GM06990 (cell line): ENCODE measurements around the gene HS3ST2.

Experiments used
- DNase-seq: peaks from one replicate; pipeline ENCODE4 v3.0.0-alpha.2; 2011; ENCODE audit not compliant: insufficient read length; ENCODE audit errors: extremely low read depth
- H3K27me3 ChIP-seq: replicated peaks from 2 replicates; pipeline ENCODE4 v1.6.0; 2011; ENCODE audit warnings: low read length; ENCODE audit not compliant: control insufficient read depth, insufficient read depth
- H3K36me3 ChIP-seq: 2 replicates; pipeline ENCODE4 v1.5.1; 2011; ENCODE audit warnings: low read length; ENCODE audit not compliant: control insufficient read depth, insufficient read depth
- H3K4me3 ChIP-seq: replicated peaks from 2 replicates; pipeline ENCODE4 v1.5.1; 2011; ENCODE audit warnings: low read depth, mild to moderate bottlenecking, control low read depth, low read length
- CTCF ChIP-seq: IDR thresholded peaks from 2 replicates; pipeline ENCODE4 v1.5.1; 2011; ENCODE audit warnings: low read length, control low read depth, mild to moderate bottlenecking, inconsistent platforms; ENCODE audit not compliant: insufficient read depth, poor library complexity, severe bottlenecking

The HS3ST2 gene

DNA sequence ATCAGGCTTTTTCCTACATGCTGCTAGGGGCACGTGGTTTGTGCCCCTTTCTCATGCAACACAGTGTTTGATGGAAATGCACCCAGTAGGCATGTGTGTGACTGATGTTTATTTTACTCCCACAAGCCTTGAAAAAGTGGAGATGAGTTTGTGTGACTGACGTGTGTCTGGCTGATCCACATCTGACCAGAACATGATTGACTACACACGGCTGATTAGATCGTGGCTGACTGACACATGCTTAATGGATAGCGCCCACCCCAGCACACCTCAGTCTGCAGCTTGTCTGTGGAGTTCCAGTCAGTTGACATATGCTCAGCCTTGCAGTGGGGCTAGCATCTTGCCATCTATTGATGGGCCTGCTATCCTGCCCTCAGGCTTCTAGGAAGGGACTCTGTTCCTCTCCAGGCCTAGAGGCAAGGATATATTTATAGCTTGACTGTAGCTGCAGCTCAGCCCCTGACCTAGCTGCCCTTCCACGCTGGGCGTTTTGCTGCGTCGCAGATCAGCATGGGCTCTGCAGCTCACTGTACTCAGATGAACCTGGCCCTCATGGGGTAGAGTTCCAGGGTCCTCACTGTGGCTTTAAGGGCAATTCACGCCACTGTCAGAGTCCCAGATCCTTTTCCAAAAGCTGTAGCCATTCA lies 112.3 kb downstream of the HS3ST2 start:
- H3K4me3 ChIP-seq: no peak overlapping the region
- no peak for DNase-seq
- H3K36me3 ChIP-seq: no peaks in the 10 kb centered on the region
- no peak for TF ChIP-seq CTCF
- no peaks in the 10 kb centered on the region for H3K27me3 ChIP-seq

- Histone ChIP-seq H3K36me3 (no peaks in the 10 kb centered on the region), H3K27me3 (no peaks in the 10 kb centered on the region), H3K4me3 (no peak overlapping the region)
- DNase-seq: no peak
- TF ChIP-seq CTCF: no peak
Measured at GRCh38 chr16:22927306-22927705, 113.3 kb downstream of the HS3ST2 start.

DNA sequence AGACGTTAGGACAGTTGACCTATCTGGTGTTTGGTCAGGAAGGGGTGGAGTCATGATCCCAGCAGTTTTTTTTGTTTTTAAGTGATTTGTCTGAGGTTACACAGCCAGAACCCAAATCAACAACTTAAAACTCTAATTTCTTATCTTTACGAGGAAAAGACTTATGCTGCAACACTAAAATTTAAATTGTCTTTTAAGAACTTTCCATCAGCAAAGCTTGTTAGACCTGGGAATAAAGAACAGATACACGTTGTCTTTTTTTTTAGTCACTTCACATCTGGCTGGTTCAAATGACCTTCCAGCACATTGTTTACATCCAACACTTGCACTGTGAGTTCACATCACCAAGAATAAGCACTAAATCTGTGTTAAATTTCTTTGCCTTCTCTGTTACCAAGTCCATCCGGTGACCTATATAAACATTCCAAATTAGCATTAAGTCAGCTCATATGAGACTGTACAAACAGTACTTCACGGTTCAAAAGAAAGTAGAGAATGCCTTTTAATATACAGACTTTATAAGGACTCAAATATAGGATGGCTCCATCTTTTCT lies 115.0 kb downstream of the HS3ST2 start:
- no peaks in the 10 kb centered on the region for H3K36me3 ChIP-seq
- no peaks in the 10 kb centered on the region for H3K27me3 ChIP-seq
- DNase-seq: no peak
- H3K4me3 ChIP-seq: no peak overlapping the region
- TF ChIP-seq CTCF: no peak

DNA sequence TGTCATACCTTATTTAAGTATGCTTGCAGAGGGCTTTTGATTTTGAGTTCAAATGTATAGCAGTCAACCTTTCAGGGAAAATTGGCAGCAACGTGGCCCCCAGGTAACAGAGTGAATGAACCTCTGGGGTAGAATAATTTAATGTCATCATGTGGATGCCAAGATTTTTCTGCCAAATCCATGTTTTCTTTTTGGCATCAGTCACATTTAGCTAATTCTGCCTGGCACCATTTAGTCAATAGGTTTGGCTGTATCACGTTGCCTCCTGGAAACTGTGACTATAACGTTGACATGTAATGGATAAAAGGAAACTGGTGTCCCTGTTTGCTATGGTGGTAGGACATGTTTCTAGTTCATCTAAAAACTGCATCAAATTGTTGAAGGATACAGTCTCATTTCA lies 115.5 kb downstream of the HS3ST2 start:
- Histone ChIP-seq H3K4me3 (no peak overlapping the region), H3K36me3 (no peaks in the 10 kb centered on the region), H3K27me3 (no peaks in the 10 kb centered on the region)
- DNase-seq: no peak
- no peak for TF ChIP-seq CTCF

GRCh38 chr16:22932032-22932771 lies 118.2 kb downstream of the HS3ST2 start:
- Histone ChIP-seq H3K4me3 (no peak overlapping the region), H3K27me3 (no peaks in the 10 kb centered on the region)
- DNase-seq: no peak

More at GRCh38 chr16:22932032-22932771, 118.2 kb downstream of the HS3ST2 start:
- TF ChIP-seq CTCF: no peak
- no peaks in the 10 kb centered on the region for H3K36me3 ChIP-seq
